Hindlimb muscle (tissue), 1 donor: Measurements from ENCODE around the gene DEDD. TPM values are rescaled to one million over a fixed set of nuclear protein-coding genes. Genes with fewer than 3 reads are reported as not detected.
A peak's percentile ranks its signal among the peaks of the same experiment; 100 is the strongest.
"Not testable (repeated sequence)": the region's sequence is repeated elsewhere in the genome, so short reads cannot be mapped to it uniquely, and the experiment has no call there.

Source experiments
- DNase-seq: peaks from one replicate; pipeline ENCODE4 v3.0.0-alpha.2; 2013
- polyA plus RNA-seq: library from polyadenylated mRNA; unstranded; fragments of 120-200 nt; gene quantifications from one replicate; pipeline ENCODE4 v1.2.1, GENCODE V29; 2013; ENCODE audit not compliant: insufficient read length

DEDD gene
- polyA plus RNA-seq, 1 donor = 43.2 TPM

GRCh38 chr1:161121834-161122233 lies 10.6 kb downstream of the DEDD start:
- DNase-seq = no peak

GRCh38 chr1:161121042-161121650 lies 11.3 kb downstream of the DEDD start:
- DNase-seq = no peak

DNA sequence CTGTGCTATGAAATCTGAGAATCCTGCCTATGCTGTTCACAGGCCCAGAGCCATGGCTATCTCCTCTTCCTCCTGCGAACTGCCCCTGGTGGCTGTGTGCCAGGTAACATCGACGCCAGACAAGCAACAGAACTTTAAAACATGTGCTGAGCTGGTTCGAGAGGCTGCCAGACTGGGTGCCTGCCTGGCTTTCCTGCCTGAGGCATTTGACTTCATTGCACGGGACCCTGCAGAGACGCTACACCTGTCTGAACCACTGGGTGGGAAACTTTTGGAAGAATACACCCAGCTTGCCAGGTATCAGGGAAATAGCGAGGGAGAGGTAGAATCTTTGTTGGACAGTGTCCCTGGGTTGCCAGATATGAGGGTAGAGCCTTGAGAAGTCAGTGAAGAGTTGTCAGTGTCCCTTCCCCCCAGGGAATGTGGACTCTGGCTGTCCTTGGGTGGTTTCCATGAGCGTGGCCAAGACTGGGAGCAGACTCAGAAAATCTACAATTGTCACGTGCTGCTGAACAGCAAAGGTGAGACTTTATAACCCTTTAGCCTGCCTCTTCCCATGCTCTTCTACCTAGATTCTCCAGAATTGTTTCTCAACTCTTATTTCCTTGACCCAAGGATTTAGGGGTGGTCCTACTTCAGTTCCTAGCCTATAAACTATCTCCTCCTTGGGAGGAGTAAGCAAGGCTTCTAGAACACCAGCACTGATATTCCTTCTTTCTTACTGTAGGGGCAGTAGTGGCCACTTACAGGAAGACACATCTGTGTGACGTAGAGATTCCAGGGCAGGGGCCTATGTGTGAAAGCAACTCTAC lies 13.2 kb downstream of the DEDD start:
- peak; percentile 46 for DNase-seq

DNA sequence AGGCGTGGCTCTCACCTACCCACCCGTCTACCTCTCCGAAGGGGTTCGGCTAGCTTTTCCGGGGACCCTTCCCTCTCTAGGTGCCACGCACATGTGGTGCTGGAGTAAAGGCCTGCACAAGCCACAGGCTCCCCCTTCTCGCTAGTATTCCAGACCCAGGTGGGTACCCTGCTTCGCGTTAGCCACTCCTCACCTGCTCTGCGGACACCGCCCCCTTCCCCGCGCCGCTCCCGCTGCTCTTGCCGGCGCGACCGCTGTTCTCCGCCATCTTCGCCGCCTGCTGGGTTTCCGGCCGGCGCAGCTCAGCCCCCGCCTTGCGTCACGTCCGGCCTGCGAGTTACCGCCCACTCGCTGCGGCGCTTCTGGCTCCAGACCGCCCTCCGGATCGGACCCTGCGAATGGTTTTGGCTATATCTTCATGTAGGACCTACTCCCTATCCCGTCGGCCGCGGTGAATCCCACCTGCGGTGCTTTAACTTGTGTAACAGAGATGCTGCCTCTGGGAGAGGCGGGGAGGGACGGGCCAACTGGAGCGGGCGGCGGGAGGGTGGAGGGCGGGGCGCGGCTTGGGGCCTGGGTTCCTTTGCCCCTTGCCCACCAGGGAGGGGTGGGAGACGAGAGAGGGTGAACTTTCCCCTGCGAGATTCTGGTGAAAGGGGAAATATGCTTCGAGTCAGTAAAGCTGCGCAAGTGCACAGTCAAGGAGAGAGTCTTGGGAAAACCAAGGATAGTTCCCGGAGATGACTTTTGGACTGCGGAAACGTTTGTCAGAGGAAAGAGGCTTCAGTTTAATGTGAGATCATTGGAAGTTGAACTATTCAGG lies 14.5 kb downstream of the DEDD start, which contains the start of the genes NIT1 and PFDN2:
TSS of gene NIT1 (plus strand) at position 347 of the 823 bp plus-strand sequence. CDS start at position 419, 72 bp downstream.
TSS of gene PFDN2 (minus strand) at position 279 of the 823 bp plus-strand sequence. CDS start at position 268, 11 bp downstream.
- peak; percentile 92 for DNase-seq

DNA sequence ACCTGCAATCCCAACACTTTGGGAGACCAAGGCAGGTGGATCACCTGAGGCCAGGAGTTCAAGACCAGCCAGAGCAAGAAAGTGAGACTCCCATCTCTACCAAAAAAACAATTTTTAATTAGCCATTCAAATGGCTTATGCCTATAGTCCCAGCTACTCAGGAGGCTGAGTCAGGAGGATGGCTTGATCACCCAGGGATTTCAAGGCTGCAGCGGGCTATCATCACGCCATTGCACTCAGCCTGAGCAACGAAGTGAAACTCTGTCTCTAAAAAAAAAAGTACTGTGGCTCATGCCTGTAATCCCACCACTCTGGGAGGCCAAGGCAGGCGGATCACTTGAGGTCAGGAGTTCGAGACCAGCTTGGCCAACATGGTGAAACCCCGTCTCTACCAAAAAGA lies 16.5 kb downstream of the DEDD start:
- not testable (repeated sequence) for DNase-seq

DNA sequence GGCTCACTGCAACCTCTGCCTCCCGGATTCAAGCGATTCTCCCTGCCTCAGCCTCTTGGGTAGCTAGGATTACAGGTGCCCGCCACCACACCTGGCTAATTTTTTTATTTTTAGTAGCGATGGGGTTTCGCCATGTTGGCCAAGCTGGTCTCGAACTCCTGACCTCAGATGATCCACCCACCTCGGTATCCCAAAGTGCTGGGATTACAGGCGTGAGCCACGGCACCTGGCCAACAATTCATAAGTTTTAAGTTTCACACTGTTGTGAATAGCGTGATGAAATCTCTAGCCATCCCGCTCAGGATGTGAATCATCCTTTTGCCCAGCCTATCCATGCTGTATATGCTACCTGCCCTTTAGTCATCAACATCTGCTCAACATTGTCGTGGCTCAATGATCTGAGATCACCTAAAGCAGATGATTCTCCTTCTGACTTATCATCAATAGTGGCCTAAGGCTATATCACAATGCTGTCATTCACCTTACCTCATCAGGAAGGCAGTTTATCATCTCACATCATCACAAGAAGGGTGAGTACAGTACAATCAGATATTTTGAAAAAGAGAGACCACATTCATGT lies 17.2 kb downstream of the DEDD start:
- no peak for DNase-seq

DNA sequence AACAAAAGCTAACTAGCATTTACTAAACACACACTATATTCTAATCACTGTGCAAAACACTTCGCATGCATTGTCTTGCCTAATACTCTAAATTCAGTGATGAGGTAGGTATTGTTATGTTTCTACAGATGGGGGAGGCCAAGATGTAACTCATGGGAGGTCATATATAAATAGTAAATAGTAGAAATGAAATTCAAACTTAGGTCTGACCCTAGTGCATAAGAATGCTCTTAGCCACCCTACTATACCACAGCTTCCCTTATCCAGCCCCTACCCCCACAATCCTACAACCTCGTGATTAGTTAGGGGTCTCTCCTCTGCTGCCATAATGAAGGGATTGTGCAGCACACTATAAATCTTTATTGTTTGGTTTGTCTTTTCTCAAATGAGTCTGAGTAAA lies 17.9 kb downstream of the DEDD start:
- no peak for DNase-seq

DNA sequence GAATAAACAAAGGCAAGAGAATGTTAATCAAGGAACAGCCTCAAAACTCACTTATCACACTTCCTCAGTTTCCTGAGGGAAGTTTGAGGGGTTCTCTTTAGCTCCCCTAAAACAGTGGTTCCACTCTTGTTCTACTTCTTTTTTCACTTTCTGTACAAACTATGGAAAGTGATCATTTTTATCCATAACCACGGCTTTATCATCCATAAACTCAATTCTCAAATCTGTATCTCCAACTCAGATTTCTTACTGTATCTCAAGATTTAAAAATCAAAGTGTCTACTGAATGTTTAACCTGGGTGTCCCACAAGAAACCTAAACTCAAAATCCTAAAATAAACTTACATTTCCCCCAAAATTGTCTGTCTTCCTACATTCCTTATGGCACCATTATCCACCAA lies 18.6 kb downstream of the DEDD start:
- no peak for DNase-seq

DNA sequence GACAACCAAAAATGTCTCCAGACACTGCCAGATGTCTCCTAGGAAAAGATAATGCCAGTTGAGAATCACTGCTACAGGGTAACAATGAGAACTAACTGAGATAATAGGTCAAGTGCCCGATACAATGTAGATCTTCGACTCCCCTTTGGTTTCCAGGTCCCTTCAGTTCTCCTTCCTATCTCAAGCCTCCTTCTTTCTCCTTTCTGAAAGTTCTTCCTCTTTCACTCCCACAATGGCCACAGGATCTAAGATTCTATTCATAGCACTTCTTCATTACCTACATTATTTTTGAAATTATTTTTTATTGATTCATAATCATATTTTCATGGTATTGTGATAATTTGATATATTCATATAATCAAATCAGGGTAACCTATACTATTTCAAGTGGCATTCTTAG lies 20.9 kb downstream of the DEDD start:
- no peak for DNase-seq

DNA sequence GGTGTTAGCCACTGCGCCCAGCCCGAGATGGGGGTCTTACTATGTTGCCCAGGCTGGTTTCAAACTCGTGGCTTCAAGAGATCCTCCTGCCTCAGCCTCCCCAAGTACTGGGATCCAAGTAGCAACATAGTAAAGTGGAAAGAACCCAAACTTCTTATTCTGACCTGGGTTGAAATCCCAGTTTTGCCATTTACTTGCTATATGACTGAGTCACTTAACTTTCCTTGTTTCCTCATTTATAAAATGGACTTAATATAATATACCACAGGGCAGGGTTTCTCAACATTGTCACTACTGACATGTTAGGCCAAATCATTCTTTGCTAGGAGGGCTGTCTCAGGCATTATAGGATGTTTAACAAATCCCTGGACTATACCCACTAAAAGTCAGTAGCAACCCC lies 21.4 kb downstream of the DEDD start:
- DNase-seq = no peak

GRCh38 chr1:161106431-161106830 lies 26.0 kb downstream of the DEDD start:
- no peak for DNase-seq

- DNase-seq = no peak
These were observed 31.9 kb downstream of the DEDD start for GRCh38 chr1:161100556-161100955.

GRCh38 chr1:161099090-161099802 lies 33.2 kb downstream of the DEDD start:
- no peak for DNase-seq

- peak; percentile 76 for DNase-seq
These were observed 34.0 kb downstream of the DEDD start, which contains the start of gene KLHDC9 for GRCh38 chr1:161098210-161099068. Gene KLHDC9 (plus strand): TSS chr1:161098361. CDS start chr1:161098536, 175 bp downstream.

DNA sequence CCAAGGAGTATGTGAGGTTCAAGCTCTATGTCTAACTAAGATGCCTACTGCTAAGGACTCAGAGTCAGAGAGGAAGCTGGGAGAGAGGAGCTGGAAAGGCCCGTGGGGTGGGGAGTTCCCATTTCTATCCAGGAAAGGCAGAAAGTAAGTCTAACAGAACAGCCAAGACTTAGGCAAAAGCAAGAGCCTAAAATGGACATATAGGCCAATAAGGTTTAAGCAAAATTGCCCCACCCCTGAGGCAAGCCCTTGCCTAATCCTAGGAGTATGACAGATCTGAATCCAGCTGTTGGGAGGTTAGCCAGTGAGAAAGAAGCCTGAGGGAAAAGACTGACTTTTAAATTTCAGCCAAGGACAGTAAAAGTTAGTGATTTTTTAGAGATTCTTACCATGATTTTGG lies 35.9 kb downstream of the DEDD start:
- DNase-seq = peak; percentile 76

DNA sequence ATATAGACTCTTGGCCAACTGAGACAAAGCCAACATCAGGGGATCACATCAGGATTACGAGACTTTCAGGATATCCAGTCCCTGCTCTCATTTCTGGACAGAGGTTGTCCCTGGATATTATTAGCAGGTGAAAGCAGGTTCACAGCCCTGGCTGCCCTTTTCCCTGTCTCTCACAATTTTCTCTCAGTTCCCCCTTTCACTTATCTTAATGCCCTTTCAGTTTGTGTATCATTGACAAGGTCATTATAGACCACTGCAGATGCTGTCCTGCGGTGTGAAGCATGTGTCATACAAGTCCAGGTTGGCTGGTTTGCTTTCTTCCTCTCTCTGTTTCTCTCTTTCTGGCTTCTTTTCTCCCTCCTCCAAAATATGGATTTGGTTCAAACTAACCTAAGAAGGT lies 36.5 kb downstream of the DEDD start:
- DNase-seq = no peak

DNA sequence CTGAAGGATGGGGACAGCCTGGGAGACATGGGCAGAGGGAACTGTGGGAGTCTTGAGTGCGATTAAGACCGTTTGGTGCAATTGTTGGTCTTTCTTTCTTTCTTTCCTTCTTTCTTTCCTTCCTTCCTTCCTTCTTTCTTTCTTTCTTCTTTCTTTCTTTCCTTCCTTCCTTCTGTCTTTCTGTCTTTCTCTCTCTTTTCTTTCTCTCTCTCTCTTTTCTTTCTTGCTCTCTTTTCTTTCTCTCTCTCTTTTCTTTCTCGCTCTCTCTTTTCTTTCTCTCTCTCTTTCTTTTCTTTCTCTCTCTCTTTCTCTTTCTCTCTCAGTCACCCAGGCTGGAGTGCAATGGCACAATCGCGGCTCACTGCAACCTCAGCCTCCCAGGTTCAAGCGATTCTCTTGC lies 37.2 kb downstream of the DEDD start:
- no peak for DNase-seq

GRCh38 chr1:161094481-161094880 lies 38.0 kb downstream of the DEDD start:
- DNase-seq = no peak

- no peak for DNase-seq
These were observed 39.8 kb downstream of the DEDD start for GRCh38 chr1:161092621-161093028.

GRCh38 chr1:161091796-161092507 lies 40.5 kb downstream of the DEDD start:
- no peak for DNase-seq
